ENCODE results near the gene TNNT1.
"Not testable (repeated sequence)": the region's sequence is repeated elsewhere in the genome, so short reads cannot be mapped to it uniquely, and the experiment has no call there.

TNNT1 gene

DNA sequence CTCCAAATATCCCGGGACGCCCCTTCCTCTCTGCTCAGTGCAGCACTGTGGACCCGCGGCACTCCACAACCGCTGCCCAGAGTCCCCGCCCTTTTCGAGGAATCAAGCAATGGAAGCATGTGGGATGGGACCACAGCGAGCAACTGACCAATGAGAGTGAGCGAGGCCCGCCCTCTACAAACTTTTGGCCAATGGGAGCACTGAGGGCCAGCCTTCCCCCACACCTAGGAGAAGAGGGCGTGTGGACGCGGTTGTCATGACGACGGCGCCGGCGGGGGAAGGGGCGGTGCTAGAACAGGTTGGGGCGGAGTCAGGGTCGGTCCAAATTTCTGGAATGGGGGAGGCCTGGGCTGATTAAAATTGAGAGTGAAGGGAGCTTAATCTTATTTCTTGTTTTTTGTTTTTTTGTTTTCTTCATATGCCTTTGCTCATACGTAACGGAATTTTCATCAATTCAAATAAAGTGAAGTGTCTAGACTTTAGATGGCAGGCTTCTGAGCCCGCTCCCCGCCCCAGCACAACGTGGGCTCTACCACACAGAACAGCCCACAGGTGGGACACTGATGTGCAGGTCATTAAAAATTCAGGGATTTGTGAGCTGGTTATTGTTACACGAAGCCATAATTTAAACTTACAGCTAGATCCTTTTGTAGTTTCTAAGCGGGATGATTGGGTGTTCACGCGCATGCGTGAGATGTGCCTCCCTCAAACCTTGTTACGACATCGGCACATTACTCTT is 17.7 kb upstream of the TNNT1 start, which contains the start of gene DNAAF3:
TSS of gene DNAAF3 (minus strand) at position 84 of the 739 bp plus-strand sequence. CDS start 200 bp downstream, outside the sequence.
- DNase-seq: peak; percentile 93

DNA sequence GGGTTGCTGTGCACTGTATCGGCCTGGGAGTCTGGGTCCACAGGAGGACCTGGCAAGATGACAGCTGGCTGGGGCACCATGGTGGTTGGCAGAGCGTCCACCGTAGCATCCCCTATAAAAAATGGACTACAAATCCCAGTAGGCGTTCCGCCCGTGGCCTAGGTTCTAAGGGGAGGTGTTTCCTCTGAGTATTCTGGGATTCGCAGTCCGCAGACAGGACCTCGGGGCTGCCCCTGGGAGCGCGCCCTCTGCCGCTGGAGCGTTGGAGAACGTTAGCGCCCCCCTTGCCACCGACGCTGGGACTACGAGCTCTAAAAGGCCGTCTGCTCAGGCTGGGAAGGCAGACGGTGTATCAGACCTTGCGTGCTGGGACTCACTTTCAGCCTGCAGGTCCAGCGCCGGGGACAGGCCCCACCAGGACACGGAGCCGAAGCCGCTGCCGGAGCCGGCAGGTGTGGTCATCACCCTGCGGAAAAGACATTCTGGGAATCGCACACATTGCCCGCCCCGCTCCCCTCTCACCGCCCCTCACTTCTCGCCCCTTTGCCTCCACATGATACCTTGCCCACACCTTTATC is 17.0 kb upstream of the TNNT1 start:
- DNase-seq: peak; percentile 77

DNA sequence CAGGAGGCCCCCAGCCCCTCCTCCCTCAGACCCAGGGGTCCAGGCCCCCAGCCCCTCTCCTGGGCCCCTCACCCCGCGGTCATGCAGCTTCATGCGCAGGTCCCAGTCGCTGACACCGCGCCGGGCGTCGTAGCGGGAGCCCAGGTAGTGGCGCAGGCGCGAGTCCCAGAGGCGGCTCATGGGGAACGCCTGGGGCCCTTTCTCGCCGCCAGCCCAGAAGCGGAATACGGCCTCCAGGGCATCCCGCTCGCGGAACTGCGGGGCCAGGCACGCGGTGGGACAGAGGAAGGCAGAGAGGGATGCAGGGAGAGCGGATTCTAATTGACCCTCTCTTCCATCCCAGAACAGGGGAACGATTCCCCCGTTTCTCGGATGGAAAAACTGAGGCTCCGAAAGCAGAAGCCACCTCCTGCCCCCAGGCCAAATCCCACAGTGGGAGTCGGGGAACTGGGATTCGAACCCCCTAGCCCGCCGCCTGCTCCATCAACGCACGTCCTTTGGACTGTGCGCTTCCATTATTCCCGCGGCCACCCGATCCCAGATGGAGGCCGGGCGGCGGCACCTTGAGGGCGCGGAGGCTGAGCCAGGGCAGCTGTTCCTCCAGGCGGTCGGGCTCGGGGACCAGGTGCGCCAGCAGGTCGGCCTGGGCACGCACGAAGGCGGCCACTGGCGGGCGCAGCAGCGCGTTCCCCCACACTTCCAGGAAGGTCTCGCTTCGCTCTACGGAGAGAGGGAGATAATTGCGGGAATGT is 12.7 kb upstream of the TNNT1 start:
- no peak for DNase-seq

DNA sequence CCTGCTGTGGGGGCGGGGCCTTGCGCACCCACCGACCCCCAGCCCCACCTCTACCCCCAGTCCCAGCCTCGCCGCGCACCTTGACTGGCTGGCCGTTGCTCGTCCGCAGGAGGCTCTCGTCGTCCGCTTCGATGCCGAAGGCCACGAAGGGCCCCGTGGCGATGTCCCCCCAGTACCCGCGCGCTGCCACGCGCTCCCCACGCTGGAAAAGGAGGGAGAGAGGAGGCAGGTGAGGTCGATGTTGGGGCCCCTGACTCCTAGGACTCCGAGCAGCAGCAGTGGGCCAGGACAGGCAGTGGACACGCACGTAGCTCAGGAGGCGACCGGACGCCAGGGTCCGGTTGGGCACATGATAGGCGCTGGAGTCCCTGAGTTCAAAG is 12.0 kb upstream of the TNNT1 start:
- DNase-seq: no peak

DNA sequence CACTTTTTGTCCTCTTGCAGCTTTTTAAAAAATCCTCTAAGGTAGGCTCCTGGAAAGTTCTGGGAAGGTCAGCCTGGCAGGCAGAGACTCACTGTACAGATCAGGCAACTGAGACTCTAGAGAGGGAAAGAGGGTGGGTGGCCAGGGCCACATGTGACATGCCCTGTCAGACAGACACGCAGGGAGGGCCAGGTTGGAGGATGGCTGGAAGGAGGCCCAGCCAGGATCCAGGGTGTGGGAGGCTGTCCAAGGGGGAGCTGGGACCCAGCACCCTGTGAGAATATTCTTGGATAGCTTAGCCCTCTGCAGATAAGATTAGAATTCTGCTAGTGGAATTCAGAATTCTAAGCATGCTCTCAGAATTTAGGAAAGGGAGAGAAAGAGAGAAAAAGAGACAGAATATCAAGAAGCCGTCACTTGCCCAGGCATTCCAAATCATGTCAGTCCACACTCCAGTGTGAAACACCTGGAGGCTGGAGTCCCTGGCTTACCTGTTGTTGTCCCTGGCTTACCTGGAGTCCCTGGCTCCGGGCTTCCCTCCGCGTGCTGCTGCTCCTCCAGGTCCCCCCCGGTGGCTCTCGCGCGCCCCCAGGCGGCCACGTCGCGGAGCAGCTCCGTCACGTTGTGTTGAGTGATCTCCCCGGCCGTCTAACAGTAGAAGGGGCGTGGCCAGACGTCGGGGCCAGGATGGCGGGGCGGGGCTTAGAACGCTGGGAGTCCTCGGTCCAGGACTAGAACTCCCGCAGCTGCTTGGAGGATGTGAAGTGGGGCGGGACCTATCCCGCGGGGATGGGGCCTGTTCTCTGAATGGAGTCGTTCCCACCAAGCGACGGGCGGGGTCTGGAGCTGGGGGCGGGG is 11.4 kb upstream of the TNNT1 start:
- peak; percentile 96 for DNase-seq

DNA sequence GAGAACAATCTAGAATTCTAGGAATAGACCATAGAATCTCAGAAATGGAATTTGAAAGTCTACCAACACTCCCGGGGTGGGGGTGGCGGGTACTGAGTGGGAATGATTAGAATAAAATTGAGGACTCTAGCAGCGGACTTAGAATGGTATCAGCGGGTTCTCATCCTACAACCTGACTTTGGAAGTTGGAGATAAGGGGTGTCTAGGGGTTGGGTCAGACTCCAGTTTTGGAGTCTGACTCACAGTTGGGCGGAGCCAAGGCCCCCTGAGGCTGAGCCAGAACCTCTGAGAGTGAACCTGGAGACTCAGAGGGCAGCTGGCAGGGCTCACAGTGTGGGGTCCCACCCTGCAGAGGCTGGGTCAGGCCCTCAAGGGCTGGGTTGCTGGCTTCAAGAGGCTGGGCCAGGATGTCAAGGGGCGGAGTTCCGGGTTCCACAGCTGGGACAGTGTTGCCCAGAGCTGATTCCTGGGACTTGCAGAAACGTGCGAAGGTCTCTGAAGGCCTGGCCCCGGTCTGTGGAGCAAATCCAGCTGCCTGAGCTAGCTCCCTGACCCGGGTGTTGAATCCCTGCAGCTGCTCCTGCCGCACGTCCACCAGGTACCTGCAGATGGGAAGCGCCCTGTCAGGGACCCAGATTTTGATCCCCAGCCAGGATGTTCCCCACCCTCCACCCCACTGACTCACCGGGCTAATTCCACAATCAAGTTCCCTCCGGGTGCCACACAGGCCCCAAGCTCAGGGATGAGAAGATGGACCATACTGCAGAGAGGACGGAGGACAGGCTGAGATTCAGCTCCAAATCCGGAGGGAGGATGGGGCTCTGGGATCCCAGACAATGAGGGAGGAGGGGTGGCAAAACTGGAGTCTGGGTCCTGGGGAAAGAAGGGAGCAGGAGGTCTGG is 10.1 kb upstream of the TNNT1 start:
- no peak for DNase-seq

DNA sequence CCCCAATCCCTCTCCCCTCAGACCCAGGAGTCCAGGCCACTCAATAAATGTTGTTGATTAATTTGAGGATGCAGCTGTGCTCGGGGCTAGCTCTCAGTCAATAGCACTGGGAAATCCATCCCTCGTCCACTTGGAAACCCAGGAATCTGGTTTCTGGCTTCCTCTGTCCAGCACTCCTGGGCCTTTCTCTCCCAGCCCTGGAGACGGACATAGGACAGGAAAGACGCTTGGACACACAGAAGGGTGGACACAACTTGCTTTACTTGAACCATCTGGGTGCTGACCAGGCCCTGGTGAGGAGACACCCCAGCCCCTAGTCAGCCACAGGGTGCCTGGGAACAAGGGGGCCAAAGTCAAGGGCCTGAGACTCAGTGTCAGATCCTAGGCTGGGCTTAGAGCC is 9.4 kb upstream of the TNNT1 start:
- DNase-seq: no peak

DNA sequence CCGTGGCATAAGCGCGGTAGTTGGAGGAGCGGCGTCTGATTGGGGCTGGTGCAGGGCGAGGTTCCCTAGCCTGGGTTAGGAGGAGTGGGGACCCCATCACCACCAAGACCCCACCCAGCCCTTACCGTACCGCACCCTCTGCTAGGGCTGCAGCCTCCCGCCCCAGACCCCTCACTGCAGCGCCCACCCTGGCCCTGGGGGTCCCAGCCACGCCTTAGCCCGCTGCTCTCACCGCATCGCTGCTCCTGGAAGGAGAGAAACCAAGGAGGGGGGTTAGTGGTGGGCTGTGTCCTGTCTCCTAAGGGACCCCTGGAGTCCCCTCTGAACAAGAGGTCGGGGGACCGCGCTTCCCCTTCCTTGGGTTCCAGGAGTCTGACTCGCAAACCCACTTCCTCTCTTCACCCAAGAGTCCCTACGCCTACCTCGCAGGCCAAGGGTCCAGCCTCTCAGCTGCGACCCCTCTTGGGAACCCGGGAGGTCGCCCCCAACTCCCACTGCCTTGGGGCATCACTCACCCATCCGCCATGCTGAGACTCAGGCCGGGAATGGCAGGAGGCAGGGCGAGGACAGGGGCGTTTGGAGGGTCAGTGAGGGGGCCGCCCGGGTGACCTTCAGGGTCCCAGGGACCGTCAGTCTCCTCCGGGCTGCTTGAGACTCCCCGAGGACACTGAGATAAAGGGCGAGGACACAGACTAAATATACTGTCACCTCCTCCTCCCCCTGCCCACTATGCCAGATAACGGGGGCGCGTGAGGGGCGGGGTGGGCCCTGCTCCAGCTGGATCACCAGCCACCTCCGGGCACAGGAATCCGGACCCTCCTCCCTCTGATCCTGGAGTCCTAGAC is 8.3 kb upstream of the TNNT1 start, which contains the start of gene TNNI3:
TSS of gene TNNI3 (minus strand) at position 669 of the 845 bp plus-strand sequence. CDS start at position 526, 143 bp downstream.
- DNase-seq: no peak

DNA sequence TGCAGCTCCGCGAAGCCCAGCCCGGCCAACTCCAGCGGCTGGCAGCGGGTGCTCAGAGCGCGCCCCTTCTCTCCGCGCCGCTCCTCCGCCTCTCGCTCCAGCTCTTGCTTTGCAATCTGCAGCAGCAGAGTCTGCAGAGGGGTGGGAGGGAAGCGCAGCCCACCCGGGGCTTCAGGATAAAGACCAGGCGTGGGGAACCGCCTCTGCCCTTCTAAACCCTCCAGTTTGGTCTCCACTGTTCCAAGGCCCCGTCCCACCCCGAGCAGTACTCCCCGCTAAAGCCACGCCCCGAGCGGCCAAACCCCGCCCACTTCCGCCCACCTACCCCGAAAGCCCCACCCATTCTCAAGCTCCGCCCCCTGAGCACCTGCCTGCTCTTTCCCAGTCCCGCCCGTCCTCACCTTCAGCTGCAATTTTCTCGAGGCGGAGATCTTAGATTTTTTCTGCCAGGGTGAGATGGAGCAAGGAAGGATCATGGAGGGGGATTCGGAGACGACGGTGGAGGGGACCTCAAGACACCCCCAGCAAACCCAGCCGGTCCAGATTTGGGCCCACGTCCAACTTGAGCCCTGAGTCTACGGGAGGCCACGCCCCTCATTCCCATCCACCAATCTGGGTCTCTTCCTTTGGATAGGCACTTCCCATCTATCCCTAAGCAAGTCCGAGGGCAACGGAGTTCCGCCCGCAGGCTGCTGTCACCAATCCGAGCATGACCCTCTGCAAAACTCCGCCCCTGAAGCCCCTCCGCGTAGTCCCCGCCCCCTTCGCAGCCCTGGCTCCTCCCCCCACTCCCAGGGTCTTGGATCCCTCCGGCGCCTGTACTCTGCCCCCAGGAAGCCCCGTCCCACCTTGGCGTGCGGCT is 7.4 kb upstream of the TNNT1 start:
- DNase-seq: peak; percentile 72

DNA sequence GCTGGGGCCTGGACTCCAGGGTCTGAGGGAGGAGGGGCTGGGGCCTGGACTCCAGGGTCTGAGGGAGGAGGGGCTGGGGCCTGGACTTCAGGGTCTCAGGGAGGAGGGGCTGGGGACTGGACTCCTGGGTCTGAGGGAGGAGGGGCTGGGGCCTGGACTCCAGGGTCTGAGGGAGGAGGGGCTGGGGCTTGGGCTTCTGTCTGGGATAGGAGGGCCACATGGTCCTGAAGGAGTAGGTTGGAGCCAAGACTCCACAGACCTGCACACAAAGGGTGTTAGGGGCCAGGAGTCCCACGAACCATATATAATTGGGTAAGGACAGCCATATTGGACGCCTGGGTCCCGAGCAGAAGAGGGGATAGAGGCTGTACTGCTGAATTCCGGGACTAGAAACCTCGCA is 6.8 kb upstream of the TNNT1 start:
- DNase-seq: not testable (repeated sequence)

DNA sequence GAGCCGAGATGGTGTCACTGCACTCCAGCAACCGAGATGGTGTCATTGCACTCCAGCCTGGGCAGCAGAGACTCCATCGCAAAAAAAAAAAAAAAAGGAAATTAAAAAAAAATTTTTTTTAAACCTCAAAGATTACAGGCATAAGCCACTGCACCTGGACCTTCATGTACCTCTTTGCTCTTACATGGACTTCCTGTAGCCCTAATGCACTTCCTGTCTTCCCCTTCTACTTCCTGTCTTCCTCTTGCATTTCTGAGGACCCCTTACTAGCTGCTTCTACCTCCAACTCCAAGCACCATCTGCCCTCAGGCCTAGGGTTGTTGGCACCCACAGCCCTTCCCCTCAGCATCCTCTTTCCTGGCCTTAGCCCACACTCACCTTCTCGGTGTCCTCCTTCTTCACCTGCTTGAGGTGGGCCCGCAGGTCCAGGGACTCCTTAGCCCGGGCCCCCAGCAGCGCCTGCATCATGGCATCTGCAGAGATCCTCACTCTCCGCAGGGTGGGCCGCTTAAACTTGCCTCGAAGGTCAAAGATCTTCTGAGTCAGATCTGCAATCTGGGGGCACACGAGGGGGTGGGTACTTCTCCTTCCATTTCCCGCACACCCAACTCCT is 4.8 kb upstream of the TNNT1 start:
- DNase-seq: no peak

DNA sequence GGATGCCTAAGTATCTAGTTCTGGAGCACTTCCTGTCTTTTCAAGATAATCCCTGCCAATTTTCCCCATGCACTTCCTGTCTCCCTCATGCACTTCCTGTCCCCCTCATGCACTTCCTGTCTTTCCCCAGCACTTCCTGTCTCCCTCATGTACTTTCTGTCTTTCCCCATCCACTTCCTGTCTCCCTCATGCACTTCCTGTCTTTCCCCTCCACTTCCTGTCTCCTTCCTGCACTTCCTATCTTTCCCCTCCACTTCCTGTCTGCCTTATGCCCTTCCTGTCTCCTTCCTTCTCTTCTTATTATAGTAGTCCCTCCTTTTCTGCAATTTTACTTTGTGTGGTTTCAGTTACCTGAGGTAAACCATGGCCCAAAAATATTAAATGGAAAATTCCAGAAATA is 3.0 kb upstream of the TNNT1 start:
- no peak for DNase-seq

DNA sequence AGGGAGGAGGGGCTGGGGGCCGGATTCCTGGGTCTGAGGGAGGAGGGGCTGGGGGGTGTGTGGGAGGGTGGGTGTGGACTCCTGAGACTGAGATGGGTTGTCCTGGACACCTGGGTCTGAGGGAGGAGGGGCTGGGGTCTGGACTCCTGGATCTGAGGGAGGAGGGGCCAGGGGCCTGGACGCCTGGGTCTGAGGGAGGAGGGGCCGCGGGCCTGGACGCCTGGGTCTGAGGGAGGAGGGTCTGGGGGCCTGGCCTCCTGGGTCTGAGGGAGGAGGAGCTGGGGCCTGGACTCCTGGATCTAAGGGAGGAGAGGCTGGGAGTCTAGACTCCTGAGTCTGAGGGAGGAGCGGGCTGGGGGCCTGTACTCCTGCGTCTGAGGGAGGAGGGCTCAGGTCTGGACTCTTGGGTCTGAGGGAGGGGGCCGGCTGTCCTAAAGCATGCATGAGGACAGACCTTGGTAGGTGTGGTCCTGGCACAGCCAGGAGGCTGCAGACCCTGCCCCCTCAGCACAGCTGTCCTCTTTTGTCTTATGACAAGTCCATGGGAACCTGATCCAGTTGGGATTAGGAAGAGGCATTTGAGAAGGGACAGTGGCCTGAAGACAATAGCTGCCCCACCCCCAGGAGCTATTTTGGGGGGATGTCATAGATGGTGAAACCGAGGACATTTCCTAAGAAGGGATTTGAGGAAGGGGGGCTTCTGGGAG is 1.3 kb downstream of the TNNT1 start:
- no peak for DNase-seq

DNA sequence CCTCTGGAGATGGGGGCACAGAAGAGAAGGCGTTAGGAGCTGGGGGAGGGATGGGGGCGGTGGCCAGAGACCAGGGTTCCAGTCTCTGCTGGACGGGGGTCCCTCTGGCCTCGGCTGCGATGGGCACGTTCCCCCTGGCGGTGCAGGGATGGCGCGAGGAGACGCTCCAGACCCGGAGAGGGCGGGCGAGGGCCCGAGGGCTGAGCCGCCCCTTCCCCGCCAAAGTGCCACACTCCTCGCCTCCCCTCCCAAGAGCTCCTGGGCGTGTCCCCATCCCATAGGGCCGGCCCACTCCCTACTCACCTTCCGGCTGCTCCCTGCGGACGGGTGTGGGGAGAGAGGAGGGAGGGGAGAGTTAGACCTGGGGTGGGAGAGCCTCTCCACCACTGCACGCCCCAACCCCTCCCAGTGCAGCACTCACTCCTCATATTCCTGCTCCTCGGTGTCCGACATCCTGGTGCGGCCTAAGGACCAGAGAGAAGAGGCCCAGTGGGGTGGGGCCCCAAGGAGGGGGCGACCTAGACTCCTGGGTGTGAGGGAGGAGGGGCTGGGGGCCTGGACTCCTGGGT is 2.2 kb downstream of the TNNT1 start:
- no peak for DNase-seq

DNA sequence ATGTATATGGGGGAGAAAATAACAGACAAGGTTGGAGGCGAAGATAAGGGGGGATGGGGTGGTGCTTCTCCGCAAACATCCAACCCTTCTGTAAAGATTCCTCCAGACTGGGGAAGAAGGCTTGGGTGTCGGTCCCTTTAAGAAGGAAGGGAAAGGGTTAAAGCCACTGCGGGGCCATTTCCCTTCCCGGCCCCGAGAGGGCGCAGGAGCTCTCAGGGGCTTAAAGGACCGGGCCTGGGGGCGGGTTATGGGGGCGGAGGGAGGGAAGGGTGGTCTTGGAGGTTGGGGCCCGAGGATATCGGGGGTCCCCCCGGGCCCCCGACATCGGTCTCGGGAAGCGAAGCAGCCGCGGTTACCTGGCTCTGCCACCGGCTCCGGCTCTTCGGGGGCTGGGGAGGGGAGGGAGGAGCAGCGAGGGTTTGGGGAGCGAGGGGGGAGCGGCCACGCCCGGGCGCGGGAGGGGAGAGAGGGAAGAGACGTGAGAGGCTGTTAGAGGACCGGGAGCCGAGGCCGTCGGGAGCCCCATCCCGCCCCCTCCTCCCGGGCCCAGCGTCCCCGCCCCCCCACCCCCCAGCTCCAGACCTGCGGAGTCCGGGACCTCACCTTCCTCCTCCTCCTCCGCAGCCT is 2.8 kb downstream of the TNNT1 start:
- peak; percentile 50 for DNase-seq

DNA sequence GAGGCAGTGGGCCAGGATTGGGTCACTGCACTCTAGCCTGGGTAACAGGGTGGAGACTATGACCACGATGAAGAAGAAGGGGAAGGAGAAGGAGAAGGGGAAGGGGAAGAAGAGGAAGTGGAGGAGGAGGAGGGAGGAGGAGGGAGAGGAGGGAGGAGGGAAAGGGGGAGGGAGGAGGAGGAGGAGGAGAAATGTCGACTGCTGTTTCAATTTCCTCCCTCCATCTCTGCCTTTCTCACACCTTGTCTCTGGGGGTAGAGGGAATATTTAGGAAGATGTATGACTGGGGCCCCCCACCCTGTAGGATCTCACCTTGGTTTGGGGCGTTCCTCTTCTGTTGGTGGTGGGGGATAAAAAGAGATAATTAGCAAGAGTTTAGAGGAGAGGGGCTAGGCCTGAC is 3.8 kb downstream of the TNNT1 start:
- no peak for DNase-seq

DNA sequence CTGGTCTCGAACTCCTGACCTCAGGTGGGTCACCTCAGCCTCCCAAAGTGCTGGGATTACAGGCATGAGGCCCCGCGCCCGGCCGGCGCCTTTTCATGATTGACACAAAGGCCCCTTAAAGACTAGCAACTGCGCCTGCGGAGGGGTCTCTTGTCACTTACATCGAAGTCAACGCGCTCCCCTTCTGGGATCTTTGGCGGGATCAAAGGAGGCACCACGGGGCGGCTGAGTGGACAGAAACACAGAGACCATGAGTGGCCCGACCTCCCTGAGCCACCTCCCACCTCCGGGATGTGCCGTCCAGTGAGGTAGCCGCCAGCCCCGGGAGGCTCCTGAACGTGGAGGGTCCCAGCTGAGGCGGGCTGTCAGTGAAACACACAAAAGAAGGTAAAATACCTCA is 7.3 kb downstream of the TNNT1 start:
- DNase-seq: no peak

DNA sequence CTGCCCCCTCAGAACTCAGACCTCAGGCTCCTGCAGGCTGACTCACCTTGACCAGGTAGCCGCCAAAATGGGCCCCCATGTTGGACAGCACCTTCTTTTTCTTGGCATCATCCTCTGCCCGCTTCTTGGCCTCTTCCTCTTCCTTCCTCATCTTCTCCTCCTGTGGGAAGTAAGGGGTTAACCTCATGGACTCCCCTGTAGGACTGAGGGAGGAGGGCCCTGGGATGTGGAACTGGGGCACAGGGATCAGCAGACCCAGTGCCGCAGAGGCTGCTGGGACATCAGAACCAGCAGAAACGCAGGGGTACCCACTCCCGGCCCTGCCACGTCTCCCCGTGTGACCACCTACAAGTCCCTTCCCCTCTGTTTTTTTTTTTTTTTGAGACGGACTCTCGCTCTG is 11.1 kb downstream of the TNNT1 start:
- DNase-seq: no peak

All from activated CD4-positive, alpha-beta T cell treated with anti-CD3 and anti-CD28 coated beads for 48 hours (primary cell).